ENCODE measurements around the gene ZNF862.

DNA sequence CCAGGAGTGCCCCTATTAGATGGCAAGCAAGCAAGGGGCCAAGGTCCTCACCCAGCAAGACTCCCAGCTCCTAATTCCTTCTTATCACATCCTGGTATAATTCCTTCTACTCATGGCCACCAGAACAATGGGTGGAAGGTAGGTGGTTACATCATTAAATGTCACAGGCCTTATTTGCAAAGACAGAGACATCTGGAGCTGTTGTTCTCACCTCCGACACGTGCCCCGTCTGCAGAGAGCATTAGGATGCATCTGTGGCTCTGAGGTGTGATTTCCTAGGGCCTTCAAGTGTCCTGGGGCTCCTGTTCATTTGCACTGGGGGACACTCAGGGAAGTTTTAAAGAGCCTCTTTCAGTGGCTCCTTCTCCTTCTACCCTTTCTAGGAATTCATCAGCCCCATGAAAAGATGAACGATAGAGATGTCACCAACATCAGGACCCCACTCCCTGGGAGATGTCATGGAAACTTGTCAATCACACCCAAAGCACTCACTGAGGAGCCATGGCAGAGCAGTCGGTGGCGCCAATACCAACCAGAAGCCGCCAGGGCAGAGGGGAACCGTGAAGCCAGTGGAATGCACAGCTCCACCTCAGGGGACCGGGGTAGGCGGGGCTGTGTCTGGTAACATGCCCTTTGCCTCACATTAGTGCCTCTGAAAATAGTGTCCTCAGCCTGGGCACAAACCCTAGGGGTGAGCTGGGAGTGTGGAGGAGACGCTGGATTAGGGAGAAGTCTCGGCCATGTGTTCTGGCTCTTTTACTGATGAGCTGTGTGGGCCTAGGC lies 32.7 kb downstream of the ZNF862 start:
- TF ChIP-seq, protein P1, sequence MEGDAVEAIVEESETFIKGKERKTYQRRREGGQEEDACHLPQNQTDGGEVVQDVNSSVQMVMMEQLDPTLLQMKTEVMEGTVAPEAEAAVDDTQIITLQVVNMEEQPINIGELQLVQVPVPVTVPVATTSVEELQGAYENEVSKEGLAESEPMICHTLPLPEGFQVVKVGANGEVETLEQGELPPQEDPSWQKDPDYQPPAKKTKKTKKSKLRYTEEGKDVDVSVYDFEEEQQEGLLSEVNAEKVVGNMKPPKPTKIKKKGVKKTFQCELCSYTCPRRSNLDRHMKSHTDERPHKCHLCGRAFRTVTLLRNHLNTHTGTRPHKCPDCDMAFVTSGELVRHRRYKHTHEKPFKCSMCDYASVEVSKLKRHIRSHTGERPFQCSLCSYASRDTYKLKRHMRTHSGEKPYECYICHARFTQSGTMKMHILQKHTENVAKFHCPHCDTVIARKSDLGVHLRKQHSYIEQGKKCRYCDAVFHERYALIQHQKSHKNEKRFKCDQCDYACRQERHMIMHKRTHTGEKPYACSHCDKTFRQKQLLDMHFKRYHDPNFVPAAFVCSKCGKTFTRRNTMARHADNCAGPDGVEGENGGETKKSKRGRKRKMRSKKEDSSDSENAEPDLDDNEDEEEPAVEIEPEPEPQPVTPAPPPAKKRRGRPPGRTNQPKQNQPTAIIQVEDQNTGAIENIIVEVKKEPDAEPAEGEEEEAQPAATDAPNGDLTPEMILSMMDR (conservative IDR thresholded peaks at IDR 0.05; ENCODE audit: low read depth, low read length) = no peak
- TF ChIP-seq EZH2 (IDR thresholded peaks at IDR 0.05; ENCODE audit: borderline replicate concordance, low read depth, low read length, poor library complexity, severe bottlenecking) = no peak
